H1 (cell line): ENCODE results near the gene UCP1. TPM values are rescaled to one million over a fixed set of nuclear protein-coding genes. Genes with fewer than 3 reads are reported as not detected.

Experiments
- POU5F1 ChIP-seq: IDR thresholded peaks from 2 replicates; pipeline ENCODE4 v1.6.1; 2011; ENCODE audit warnings: low read depth, mild to moderate bottlenecking, low read length, moderate library complexity
- polyA plus RNA-seq, 7 experiments: library from polyadenylated mRNA; depleted of rRNA in 3 of 7; stranded (reverse) in 5 of 7; unstranded in 2 of 7; fragments of >200 nt in 5 of 7; fragments of 200-250 nt in 2 of 7; gene quantifications; 1 replicate in 5 of 7; 2 replicates in 1 of 7; 4 replicates in 1 of 7; pipeline versions ENCODE4 v1.2.1 to v1.2.3, GENCODE V29; 2011 to 2013; ENCODE audit warnings: missing spikeins in 2 of 7, mixed read lengths in 2 of 7
- total RNA-seq: library from RNA; stranded (reverse); fragmentation: NEBNext Ultra II Directional; extraction: Animal tissue kit (Norgen Biotek cat#: 25700); gene quantifications from 2 replicates; pipeline ENCODE4 v1.2.1, GENCODE V29; 2021
- TF ChIP-seq, protein P1 (sequence below): fragments of 300-600 bp; sonication (generic); IDR thresholded peaks from 2 replicates; pipeline ENCODE4 v1.7.1; 2012; ENCODE audit warnings: low read length, moderate library complexity, mild to moderate bottlenecking, inconsistent platforms; ENCODE audit not compliant: insufficient replicate concordance
- TF ChIP-seq, protein P2 (sequence below): IDR thresholded peaks from 2 replicates; pipeline ENCODE4 v1.6.1; 2012; ENCODE audit warnings: low read length, inconsistent platforms

The UCP1 gene
- total and polyA plus RNA-seq, 2 of the 8 experiments (the other 6 are each of a cell fraction or from before 2014, with no cell fraction given), result 0.20 to 0.44 TPM

DNA sequence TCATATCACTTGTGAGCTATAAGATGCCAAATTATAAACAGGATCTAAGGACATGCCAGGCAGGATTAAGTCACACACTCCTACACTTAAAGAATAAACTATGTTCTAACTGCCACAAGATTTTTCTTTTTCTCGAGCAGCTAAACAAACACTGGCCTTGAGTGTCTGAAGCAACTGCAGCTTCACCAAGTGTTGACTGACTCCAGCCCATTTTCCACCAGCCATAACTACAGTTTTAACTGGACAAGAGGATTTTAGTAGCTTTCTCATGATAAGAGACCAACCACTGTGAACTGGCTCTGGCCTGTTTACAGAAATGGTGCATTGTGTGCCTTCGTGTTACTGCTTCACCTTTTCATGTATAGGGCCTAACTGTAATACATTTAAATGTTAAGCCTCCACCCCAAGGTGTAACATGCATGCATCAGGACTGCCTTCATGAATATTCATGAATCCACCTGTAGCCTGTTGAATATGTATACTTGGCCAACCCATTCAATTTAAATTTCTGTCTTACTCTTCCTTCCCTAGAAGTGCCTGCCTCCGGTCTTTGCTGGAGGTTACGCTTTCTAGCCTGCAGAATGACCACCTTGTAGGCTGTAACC lies 10.8 kb downstream of the UCP1 start (continued):
- TF ChIP-seq, protein P1, sequence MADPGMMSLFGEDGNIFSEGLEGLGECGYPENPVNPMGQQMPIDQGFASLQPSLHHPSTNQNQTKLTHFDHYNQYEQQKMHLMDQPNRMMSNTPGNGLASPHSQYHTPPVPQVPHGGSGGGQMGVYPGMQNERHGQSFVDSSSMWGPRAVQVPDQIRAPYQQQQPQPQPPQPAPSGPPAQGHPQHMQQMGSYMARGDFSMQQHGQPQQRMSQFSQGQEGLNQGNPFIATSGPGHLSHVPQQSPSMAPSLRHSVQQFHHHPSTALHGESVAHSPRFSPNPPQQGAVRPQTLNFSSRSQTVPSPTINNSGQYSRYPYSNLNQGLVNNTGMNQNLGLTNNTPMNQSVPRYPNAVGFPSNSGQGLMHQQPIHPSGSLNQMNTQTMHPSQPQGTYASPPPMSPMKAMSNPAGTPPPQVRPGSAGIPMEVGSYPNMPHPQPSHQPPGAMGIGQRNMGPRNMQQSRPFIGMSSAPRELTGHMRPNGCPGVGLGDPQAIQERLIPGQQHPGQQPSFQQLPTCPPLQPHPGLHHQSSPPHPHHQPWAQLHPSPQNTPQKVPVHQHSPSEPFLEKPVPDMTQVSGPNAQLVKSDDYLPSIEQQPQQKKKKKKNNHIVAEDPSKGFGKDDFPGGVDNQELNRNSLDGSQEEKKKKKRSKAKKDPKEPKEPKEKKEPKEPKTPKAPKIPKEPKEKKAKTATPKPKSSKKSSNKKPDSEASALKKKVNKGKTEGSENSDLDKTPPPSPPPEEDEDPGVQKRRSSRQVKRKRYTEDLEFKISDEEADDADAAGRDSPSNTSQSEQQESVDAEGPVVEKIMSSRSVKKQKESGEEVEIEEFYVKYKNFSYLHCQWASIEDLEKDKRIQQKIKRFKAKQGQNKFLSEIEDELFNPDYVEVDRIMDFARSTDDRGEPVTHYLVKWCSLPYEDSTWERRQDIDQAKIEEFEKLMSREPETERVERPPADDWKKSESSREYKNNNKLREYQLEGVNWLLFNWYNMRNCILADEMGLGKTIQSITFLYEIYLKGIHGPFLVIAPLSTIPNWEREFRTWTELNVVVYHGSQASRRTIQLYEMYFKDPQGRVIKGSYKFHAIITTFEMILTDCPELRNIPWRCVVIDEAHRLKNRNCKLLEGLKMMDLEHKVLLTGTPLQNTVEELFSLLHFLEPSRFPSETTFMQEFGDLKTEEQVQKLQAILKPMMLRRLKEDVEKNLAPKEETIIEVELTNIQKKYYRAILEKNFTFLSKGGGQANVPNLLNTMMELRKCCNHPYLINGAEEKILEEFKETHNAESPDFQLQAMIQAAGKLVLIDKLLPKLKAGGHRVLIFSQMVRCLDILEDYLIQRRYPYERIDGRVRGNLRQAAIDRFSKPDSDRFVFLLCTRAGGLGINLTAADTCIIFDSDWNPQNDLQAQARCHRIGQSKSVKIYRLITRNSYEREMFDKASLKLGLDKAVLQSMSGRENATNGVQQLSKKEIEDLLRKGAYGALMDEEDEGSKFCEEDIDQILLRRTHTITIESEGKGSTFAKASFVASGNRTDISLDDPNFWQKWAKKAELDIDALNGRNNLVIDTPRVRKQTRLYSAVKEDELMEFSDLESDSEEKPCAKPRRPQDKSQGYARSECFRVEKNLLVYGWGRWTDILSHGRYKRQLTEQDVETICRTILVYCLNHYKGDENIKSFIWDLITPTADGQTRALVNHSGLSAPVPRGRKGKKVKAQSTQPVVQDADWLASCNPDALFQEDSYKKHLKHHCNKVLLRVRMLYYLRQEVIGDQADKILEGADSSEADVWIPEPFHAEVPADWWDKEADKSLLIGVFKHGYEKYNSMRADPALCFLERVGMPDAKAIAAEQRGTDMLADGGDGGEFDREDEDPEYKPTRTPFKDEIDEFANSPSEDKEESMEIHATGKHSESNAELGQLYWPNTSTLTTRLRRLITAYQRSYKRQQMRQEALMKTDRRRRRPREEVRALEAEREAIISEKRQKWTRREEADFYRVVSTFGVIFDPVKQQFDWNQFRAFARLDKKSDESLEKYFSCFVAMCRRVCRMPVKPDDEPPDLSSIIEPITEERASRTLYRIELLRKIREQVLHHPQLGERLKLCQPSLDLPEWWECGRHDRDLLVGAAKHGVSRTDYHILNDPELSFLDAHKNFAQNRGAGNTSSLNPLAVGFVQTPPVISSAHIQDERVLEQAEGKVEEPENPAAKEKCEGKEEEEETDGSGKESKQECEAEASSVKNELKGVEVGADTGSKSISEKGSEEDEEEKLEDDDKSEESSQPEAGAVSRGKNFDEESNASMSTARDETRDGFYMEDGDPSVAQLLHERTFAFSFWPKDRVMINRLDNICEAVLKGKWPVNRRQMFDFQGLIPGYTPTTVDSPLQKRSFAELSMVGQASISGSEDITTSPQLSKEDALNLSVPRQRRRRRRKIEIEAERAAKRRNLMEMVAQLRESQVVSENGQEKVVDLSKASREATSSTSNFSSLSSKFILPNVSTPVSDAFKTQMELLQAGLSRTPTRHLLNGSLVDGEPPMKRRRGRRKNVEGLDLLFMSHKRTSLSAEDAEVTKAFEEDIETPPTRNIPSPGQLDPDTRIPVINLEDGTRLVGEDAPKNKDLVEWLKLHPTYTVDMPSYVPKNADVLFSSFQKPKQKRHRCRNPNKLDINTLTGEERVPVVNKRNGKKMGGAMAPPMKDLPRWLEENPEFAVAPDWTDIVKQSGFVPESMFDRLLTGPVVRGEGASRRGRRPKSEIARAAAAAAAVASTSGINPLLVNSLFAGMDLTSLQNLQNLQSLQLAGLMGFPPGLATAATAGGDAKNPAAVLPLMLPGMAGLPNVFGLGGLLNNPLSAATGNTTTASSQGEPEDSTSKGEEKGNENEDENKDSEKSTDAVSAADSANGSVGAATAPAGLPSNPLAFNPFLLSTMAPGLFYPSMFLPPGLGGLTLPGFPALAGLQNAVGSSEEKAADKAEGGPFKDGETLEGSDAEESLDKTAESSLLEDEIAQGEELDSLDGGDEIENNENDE, result peak; percentile 48
- TF ChIP-seq POU5F1, result peak; percentile 44; the same call in 1 of the 2 replicates
- TF ChIP-seq, protein P2, sequence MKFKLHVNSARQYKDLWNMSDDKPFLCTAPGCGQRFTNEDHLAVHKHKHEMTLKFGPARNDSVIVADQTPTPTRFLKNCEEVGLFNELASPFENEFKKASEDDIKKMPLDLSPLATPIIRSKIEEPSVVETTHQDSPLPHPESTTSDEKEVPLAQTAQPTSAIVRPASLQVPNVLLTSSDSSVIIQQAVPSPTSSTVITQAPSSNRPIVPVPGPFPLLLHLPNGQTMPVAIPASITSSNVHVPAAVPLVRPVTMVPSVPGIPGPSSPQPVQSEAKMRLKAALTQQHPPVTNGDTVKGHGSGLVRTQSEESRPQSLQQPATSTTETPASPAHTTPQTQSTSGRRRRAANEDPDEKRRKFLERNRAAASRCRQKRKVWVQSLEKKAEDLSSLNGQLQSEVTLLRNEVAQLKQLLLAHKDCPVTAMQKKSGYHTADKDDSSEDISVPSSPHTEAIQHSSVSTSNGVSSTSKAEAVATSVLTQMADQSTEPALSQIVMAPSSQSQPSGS, result no peak
- TF ChIP-seq, all 59 proteins: peak for 2
